AG04449 (cell line): ENCODE data around the gene MOCS1.

ENCODE experiments used
- CTCF ChIA-PET: fragments of 350-600 bp; formaldehyde crosslinking; extraction: SDS; loops from one replicate; lab custom pipeline; 2021; ENCODE audit warnings: antibody characterized with exemption; lab: Yijun Ruan, JAX
- POLR2A ChIA-PET: fragments of 400-600, 350-600 bp; formaldehyde crosslinking; extraction: SDS; loops from one replicate; lab custom pipeline; 2020; ENCODE audit warnings: antibody characterized with exemption, inconsistent platforms; lab: Yijun Ruan, JAX
- DNase-seq: peaks from one replicate; pipeline ENCODE4 v3.0.0-alpha.2; 2010; ENCODE audit warnings: low read depth, low spot score
- H3K4me3 ChIP-seq: 2 replicates; pipeline ENCODE4 v1.5.1; 2011; ENCODE audit warnings: low read depth, mild to moderate bottlenecking, control low read depth, low read length
- CTCF ChIP-seq: IDR thresholded peaks from one replicate; pipeline ENCODE4 v1.5.1; 2011; ENCODE audit warnings: mild to moderate bottlenecking, moderate library complexity, low read length, control low read depth, inconsistent platforms; ENCODE audit not compliant: insufficient read depth; ENCODE audit errors: missing control alignments

Gene MOCS1

GRCh38 chr6:39891353-39891752 is 42.9 kb downstream of the MOCS1 start:
- DNase-seq: no peak
- H3K4me3 ChIP-seq: no peak overlapping the region
- ChIA-PET CTCF (interaction anchor here (0.8 to 12.0 kb wide), 26 partner anchors 10 to 529 kb away, joined by 3 to 180 read pairs (median 4); partner anchors contain the start of gene DAAM2), POLR2A (no interaction called here)
- no peak for TF ChIP-seq CTCF

GRCh38 chr6:39889229-39889628 is 45.0 kb downstream of the MOCS1 start:
- DNase-seq: no peak
- no peak overlapping the region for H3K4me3 ChIP-seq
- ChIA-PET POLR2A (no interaction called here), CTCF (interaction anchor here (0.7 to 12.0 kb wide), 5 partner anchors 11 to 519 kb away, joined by 3 to 180 read pairs (median 4); no protein-coding TSS in a partner anchor)
- TF ChIP-seq CTCF: no peak

- no peak overlapping the region for H3K4me3 ChIP-seq
- no peak for TF ChIP-seq CTCF
- CTCF ChIA-PET: interaction anchor here (1.0 to 12.0 kb wide), 6 partner anchors 8 to 526 kb away, joined by 3 to 180 read pairs (median 4); no protein-coding TSS in a partner anchor
- POLR2A ChIA-PET: interaction anchor here (0.6 kb wide), 2 partner anchors 17 to 94 kb away, joined by 3 read pairs; no protein-coding TSS in a partner anchor
- peak; percentile 59 for DNase-seq
These were observed 46.4 kb downstream of the MOCS1 start for GRCh38 chr6:39887692-39888450.

GRCh38 chr6:39886871-39887270 is 47.4 kb downstream of the MOCS1 start:
- no peak overlapping the region for H3K4me3 ChIP-seq
- POLR2A ChIA-PET: no interaction called here
- no peak for TF ChIP-seq CTCF
- CTCF ChIA-PET: interaction anchor here (1.1 to 12.0 kb wide), 4 partner anchors 9 to 525 kb away, joined by 4 to 180 read pairs (median 8); no protein-coding TSS in a partner anchor
- no peak for DNase-seq

- no peak overlapping the region for H3K4me3 ChIP-seq
- ChIA-PET POLR2A (no interaction called here), CTCF (interaction anchor here (3.3 to 12.0 kb wide), 2 partner anchors 21 to 523 kb away, joined by 10 to 180 read pairs; no protein-coding TSS in a partner anchor)
- DNase-seq: no peak
- no peak for TF ChIP-seq CTCF
These were observed 48.6 kb downstream of the MOCS1 start for GRCh38 chr6:39885691-39886090.

GRCh38 chr6:39884696-39885095 is 49.6 kb downstream of the MOCS1 start:
- peak; percentile 80 for DNase-seq
- ChIA-PET CTCF (interaction anchor here (0.9 to 12.0 kb wide), 4 partner anchors 13 to 522 kb away, joined by 3 to 180 read pairs (median 6); partner anchors contain the start of gene DAAM2), POLR2A (interaction anchor here (0.6 to 0.9 kb wide), 4 partner anchors 50 to 528 kb away, joined by 3 to 7 read pairs (median 4); no protein-coding TSS in a partner anchor)
- no peak overlapping the region for H3K4me3 ChIP-seq
- no peak for TF ChIP-seq CTCF
